Suprapubic skin (tissue), 4 donors: ENCODE measurements around the gene SKAP2.

Source experiments
- EP300 ChIP-seq: sonication (generic); formaldehyde crosslinking; IDR thresholded peaks from one replicate; pipeline ENCODE4 v1.6.1; 2017; ENCODE audit warnings: antibody characterized with exemption
- POLR2A ChIP-seq, 2 donors: fragments of 450-650 bp; IDR thresholded peaks; one replicate each; pipeline ENCODE4 v1.6.1; 2017; ENCODE audit warnings: antibody characterized with exemption in 2 of 2, mild to moderate bottlenecking in 2 of 2, moderate library complexity in 2 of 2
- POLR2AphosphoS5 ChIP-seq, 3 donors: sonication (generic); formaldehyde crosslinking; IDR thresholded peaks; one replicate each; pipeline ENCODE4 v1.6.1; 2017; ENCODE audit warnings: antibody characterized with exemption in 3 of 3
- TF ChIP-seq, protein P1 (sequence below), 2 donors: fragments of 200-600 bp in 1 of 2; fragments of 450-650 bp in 1 of 2; sonication (generic) in 1 of 2; IDR thresholded peaks; one replicate each; pipeline ENCODE4 v1.5.1; 2016 to 2019; ENCODE audit warnings: antibody characterized with exemption in 2 of 2, mild to moderate bottlenecking in 1 of 2, moderate library complexity in 1 of 2

DNA sequence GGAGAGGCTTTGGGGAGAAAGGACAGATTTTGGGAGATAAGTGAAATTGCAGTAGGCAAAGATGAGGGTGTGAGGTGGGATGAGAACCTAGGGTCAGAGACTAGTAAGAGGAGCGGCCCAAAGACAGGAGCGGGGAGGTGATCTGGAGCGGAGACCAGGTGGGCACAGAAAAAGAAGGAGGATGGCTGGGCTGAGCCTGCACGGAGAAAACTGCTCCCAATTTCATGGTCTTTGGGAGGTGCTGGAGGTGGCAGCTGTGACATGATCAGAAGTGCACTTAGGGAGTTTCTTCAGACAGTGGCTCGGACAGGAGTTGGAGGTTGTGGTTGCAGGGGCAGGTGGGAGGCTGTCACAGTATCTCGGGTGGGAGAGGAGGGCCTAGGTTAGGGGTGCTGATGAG lies 232.8 kb downstream of the SKAP2 start:
- TF ChIP-seq, protein P1, sequence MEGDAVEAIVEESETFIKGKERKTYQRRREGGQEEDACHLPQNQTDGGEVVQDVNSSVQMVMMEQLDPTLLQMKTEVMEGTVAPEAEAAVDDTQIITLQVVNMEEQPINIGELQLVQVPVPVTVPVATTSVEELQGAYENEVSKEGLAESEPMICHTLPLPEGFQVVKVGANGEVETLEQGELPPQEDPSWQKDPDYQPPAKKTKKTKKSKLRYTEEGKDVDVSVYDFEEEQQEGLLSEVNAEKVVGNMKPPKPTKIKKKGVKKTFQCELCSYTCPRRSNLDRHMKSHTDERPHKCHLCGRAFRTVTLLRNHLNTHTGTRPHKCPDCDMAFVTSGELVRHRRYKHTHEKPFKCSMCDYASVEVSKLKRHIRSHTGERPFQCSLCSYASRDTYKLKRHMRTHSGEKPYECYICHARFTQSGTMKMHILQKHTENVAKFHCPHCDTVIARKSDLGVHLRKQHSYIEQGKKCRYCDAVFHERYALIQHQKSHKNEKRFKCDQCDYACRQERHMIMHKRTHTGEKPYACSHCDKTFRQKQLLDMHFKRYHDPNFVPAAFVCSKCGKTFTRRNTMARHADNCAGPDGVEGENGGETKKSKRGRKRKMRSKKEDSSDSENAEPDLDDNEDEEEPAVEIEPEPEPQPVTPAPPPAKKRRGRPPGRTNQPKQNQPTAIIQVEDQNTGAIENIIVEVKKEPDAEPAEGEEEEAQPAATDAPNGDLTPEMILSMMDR (IDR thresholded peaks at IDR 0.05): no peak
- TF ChIP-seq POLR2A (IDR thresholded peaks at IDR 0.05) (no peak), EP300 (no peak), POLR2AphosphoS5 (IDR thresholded peaks at IDR 0.05) (no peak)
